GM12878 (cell line): ENCODE results near the gene SPARC. TPM values are rescaled to one million over a fixed set of nuclear protein-coding genes. Genes with fewer than 3 reads are reported as not detected.

Experiments used
- BRCA1 ChIP-seq: IDR thresholded peaks from 2 replicates; pipeline ENCODE4 v1.6.1; 2011; ENCODE audit warnings: low read depth, low read length, improper control_type of control experiment
- CBX3 ChIP-seq: fragments of 200-600 bp; sonication (generic); IDR thresholded peaks from 2 replicates; pipeline ENCODE4 v1.6.1; 2016; ENCODE audit warnings: low read depth, borderline replicate concordance
- CHD1 ChIP-seq: IDR thresholded peaks from 2 replicates; pipeline ENCODE4 v1.6.1; 2012; ENCODE audit warnings: low read depth, low read length, improper control_type of control experiment
- NFIC ChIP-seq: IDR thresholded peaks from 2 replicates; pipeline ENCODE4 v1.6.1; 2012; ENCODE audit warnings: low read depth, mild to moderate bottlenecking, inconsistent platforms, low read length, moderate library complexity
- NFYB ChIP-seq: IDR thresholded peaks from 2 replicates; pipeline ENCODE4 v1.6.1; 2011; ENCODE audit warnings: low read depth, mild to moderate bottlenecking, low read length, improper control_type of control experiment, moderate library complexity; ENCODE audit not compliant: insufficient read depth
- POLR2AphosphoS2 ChIP-seq: IDR thresholded peaks from 2 replicates; pipeline ENCODE4 v1.6.1; 2011; ENCODE audit warnings: low read depth, mild to moderate bottlenecking, low read length, improper control_type of control experiment, moderate library complexity
- POLR2AphosphoS5 ChIP-seq: IDR thresholded peaks from 2 replicates; pipeline ENCODE4 v1.6.1; 2011; ENCODE audit warnings: mild to moderate bottlenecking, low read length, inconsistent platforms
- SIN3A ChIP-seq: IDR thresholded peaks from 2 replicates; pipeline ENCODE4 v1.6.1; 2012; ENCODE audit warnings: low read depth, low read length, improper control_type of control experiment
- SMARCA5 ChIP-seq: fragments of 450-650 bp; IDR thresholded peaks from 2 replicates; pipeline ENCODE4 v1.6.1; 2017; ENCODE audit warnings: mild to moderate bottlenecking
- STAT3 ChIP-seq: IDR thresholded peaks from 2 replicates; pipeline ENCODE4 v1.6.1; 2011; ENCODE audit warnings: low read depth, low read length, improper control_type of control experiment
- TARDBP ChIP-seq: IDR thresholded peaks from 2 replicates; pipeline ENCODE4 v1.6.1; 2016; ENCODE audit warnings: borderline replicate concordance
- ZNF24 ChIP-seq: fragments of 450-650 bp; IDR thresholded peaks from 2 replicates; pipeline ENCODE4 v1.6.1; 2017; ENCODE audit warnings: antibody characterized with exemption, mild to moderate bottlenecking
- ZNF274 ChIP-seq: IDR thresholded peaks from one replicate; pipeline ENCODE4 v1.8.0; 2011; ENCODE audit not compliant: insufficient read length, insufficient read depth
- polyA plus RNA-seq, 11 experiments: library from polyadenylated mRNA; depleted of rRNA in 4 of 11; unstranded in 6 of 11; stranded (reverse) in 5 of 11; fragments of >200 nt; fragmentation: Nextera tagmentation in 4 of 11; fragmentation: Illumina TruSeq in 1 of 11; extraction: Ambion mirVana in 4 of 11; extraction: Trizol in 1 of 11; gene quantifications; 1 replicate in 1 of 11; 2 replicates in 10 of 11; pipeline versions ENCODE4 v1.2.1 to v1.2.3, GENCODE V29; 2011 to 2016; ENCODE audit warnings: inconsistent platforms in 2 of 11, missing spikeins in 2 of 11, low read depth in 1 of 11
- total RNA-seq, 4 experiments: library from RNA; depleted of rRNA in 3 of 4; stranded (reverse); fragments of >200 nt in 3 of 4; fragmentation: Illumina TruSeq in 1 of 4; extraction: Trizol in 1 of 4; gene quantifications; 2 replicates each; pipeline versions ENCODE4 v1.2.1 to v1.2.3, GENCODE V29; 2013 to 2021
- TF ChIP-seq, protein P1 (sequence below): fragments of 450-650 bp; formaldehyde crosslinking; IDR thresholded peaks from 2 replicates; pipeline ENCODE4 v1.4.0; 2020; ENCODE audit warnings: mild to moderate bottlenecking, moderate library complexity
- TF ChIP-seq, protein P2 (sequence below): fragments of 450-650 bp; IDR thresholded peaks from 2 replicates; pipeline ENCODE4 v1.6.1; 2016; ENCODE audit warnings: mild to moderate bottlenecking
- TF ChIP-seq, protein P3 (sequence below): fragments of 450-650 bp; IDR thresholded peaks from 2 replicates; pipeline ENCODE4 v1.6.1; 2018; ENCODE audit warnings: mild to moderate bottlenecking, low read depth, moderate library complexity; ENCODE audit not compliant: partially characterized antibody
- TF ChIP-seq, protein P4 (sequence below): fragments of 450-650 bp; conservative IDR thresholded peaks from 2 replicates; pipeline ENCODE4 v1.6.1; 2017; ENCODE audit warnings: mild to moderate bottlenecking, moderate library complexity
- TF ChIP-seq, protein P5 (sequence below): fragments of 150-350 bp; IDR thresholded peaks from 2 replicates; pipeline ENCODE4 v1.6.1; 2014; ENCODE audit warnings: mild to moderate bottlenecking, low read depth, low read length

SPARC gene
- total and polyA plus RNA-seq, 10 of the 15 experiments (the other 5 are each of a cell fraction or from before 2014, with no cell fraction given), result 29.6 to 154 (median 57.0) TPM

DNA sequence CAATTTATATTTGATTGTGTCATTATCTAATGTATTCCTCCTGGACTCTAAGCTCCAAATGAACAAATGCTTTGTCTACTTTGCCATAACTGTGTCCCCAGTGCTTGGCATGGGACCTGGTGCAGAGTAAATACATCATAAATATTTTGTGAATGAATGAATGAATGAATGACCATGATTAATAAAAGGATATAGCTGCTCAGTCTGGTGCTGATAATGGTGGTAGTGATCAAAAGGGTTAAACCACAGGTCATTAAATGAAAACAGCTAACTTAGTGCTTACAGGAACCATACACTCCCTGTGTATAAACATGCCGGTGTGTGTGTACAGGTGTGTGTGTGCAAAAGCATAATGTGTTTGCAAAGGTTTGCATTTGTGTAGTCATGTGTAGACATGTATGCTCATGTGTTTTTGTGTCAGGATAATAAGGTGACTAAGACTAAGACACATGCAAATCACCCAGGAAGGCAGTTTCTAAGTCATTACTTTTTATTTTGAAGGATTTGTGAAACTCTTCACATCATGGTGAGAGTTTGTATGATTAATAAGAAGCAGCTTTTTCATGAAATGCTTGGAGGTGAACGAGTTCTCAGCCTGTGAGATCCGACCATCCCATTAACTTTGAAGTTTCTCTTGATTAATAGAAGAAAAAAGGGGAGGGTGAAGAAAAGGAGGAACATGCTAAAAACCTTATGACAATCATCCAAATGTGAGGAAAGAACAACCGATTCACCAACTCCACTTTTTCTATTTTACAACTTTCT, 24.6 kb downstream of the SPARC start (continued):
- TF ChIP-seq, protein P1, sequence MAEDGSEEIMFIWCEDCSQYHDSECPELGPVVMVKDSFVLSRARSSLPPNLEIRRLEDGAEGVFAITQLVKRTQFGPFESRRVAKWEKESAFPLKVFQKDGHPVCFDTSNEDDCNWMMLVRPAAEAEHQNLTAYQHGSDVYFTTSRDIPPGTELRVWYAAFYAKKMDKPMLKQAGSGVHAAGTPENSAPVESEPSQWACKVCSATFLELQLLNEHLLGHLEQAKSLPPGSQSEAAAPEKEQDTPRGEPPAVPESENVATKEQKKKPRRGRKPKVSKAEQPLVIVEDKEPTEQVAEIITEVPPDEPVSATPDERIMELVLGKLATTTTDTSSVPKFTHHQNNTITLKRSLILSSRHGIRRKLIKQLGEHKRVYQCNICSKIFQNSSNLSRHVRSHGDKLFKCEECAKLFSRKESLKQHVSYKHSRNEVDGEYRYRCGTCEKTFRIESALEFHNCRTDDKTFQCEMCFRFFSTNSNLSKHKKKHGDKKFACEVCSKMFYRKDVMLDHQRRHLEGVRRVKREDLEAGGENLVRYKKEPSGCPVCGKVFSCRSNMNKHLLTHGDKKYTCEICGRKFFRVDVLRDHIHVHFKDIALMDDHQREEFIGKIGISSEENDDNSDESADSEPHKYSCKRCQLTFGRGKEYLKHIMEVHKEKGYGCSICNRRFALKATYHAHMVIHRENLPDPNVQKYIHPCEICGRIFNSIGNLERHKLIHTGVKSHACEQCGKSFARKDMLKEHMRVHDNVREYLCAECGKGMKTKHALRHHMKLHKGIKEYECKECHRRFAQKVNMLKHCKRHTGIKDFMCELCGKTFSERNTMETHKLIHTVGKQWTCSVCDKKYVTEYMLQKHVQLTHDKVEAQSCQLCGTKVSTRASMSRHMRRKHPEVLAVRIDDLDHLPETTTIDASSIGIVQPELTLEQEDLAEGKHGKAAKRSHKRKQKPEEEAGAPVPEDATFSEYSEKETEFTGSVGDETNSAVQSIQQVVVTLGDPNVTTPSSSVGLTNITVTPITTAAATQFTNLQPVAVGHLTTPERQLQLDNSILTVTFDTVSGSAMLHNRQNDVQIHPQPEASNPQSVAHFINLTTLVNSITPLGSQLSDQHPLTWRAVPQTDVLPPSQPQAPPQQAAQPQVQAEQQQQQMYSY, result no peak
- TF ChIP-seq POLR2AphosphoS2 (no peak), TARDBP (no peak), SMARCA5 (no peak), ZNF274 (no peak), BRCA1 (no peak), STAT3 (0 out of 2 replicates have a peak, but pooled peaks have one; percentile 56), CBX3 (no peak), SIN3A (no peak), ZNF24 (peak; percentile 95), NFIC (peak; percentile 79; the same call in 1 of the 2 replicates), POLR2AphosphoS5 (no peak), CHD1 (no peak), NFYB (no peak)
- TF ChIP-seq, protein P2, sequence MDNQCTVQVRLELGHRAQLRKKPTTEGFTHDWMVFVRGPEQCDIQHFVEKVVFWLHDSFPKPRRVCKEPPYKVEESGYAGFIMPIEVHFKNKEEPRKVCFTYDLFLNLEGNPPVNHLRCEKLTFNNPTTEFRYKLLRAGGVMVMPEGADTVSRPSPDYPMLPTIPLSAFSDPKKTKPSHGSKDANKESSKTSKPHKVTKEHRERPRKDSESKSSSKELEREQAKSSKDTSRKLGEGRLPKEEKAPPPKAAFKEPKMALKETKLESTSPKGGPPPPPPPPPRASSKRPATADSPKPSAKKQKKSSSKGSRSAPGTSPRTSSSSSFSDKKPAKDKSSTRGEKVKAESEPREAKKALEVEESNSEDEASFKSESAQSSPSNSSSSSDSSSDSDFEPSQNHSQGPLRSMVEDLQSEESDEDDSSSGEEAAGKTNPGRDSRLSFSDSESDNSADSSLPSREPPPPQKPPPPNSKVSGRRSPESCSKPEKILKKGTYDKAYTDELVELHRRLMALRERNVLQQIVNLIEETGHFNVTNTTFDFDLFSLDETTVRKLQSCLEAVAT, result no peak
- TF ChIP-seq, protein P3, sequence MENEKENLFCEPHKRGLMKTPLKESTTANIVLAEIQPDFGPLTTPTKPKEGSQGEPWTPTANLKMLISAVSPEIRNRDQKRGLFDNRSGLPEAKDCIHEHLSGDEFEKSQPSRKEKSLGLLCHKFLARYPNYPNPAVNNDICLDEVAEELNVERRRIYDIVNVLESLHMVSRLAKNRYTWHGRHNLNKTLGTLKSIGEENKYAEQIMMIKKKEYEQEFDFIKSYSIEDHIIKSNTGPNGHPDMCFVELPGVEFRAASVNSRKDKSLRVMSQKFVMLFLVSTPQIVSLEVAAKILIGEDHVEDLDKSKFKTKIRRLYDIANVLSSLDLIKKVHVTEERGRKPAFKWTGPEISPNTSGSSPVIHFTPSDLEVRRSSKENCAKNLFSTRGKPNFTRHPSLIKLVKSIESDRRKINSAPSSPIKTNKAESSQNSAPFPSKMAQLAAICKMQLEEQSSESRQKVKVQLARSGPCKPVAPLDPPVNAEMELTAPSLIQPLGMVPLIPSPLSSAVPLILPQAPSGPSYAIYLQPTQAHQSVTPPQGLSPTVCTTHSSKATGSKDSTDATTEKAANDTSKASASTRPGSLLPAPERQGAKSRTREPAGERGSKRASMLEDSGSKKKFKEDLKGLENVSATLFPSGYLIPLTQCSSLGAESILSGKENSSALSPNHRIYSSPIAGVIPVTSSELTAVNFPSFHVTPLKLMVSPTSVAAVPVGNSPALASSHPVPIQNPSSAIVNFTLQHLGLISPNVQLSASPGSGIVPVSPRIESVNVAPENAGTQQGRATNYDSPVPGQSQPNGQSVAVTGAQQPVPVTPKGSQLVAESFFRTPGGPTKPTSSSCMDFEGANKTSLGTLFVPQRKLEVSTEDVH, result no peak
- TF ChIP-seq, protein P4, sequence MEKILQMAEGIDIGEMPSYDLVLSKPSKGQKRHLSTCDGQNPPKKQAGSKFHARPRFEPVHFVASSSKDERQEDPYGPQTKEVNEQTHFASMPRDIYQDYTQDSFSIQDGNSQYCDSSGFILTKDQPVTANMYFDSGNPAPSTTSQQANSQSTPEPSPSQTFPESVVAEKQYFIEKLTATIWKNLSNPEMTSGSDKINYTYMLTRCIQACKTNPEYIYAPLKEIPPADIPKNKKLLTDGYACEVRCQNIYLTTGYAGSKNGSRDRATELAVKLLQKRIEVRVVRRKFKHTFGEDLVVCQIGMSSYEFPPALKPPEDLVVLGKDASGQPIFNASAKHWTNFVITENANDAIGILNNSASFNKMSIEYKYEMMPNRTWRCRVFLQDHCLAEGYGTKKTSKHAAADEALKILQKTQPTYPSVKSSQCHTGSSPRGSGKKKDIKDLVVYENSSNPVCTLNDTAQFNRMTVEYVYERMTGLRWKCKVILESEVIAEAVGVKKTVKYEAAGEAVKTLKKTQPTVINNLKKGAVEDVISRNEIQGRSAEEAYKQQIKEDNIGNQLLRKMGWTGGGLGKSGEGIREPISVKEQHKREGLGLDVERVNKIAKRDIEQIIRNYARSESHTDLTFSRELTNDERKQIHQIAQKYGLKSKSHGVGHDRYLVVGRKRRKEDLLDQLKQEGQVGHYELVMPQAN, result no peak
- TF ChIP-seq, protein P5, sequence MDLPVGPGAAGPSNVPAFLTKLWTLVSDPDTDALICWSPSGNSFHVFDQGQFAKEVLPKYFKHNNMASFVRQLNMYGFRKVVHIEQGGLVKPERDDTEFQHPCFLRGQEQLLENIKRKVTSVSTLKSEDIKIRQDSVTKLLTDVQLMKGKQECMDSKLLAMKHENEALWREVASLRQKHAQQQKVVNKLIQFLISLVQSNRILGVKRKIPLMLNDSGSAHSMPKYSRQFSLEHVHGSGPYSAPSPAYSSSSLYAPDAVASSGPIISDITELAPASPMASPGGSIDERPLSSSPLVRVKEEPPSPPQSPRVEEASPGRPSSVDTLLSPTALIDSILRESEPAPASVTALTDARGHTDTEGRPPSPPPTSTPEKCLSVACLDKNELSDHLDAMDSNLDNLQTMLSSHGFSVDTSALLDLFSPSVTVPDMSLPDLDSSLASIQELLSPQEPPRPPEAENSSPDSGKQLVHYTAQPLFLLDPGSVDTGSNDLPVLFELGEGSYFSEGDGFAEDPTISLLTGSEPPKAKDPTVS, result no peak
